Urinary bladder (tissue), 4 donors: ENCODE measurements around the gene TSPAN32. TPM values are rescaled to one million over a fixed set of nuclear protein-coding genes. Genes with fewer than 3 reads are reported as not detected.

Experiments
- DNase-seq: peaks from one replicate; pipeline ENCODE4 v3.0.0-alpha.2; 2015; ENCODE audit errors: extremely low spot score
- H3K27ac ChIP-seq: one replicate; pipeline ENCODE4 v1.5.1; 2013; ENCODE audit warnings: low read depth, mild to moderate bottlenecking, moderate library complexity
- H3K36me3 ChIP-seq: one replicate; pipeline ENCODE4 v1.6.1; 2013; ENCODE audit warnings: mild to moderate bottlenecking, moderate library complexity; ENCODE audit not compliant: insufficient read depth
- H3K4me1 ChIP-seq: one replicate; pipeline ENCODE4 v1.6.1; 2013; ENCODE audit warnings: mild to moderate bottlenecking, moderate library complexity; ENCODE audit not compliant: insufficient read depth
- H3K4me3 ChIP-seq: one replicate; pipeline ENCODE4 v1.5.1; 2013; ENCODE audit warnings: low read depth, low read length
- WGBS: extraction: QIAGEN DNeasy Blood & Tissue Kit; methylation state at CpG from one replicate; pipeline ENCODE4 v1.1.7; 2013; 5-methylcytosine and 5-hydroxymethylcytosine counted together
- polyA plus RNA-seq: library from polyadenylated mRNA; stranded (reverse); fragments of 200-250 nt; gene quantifications from one replicate; pipeline ENCODE4 v1.2.3, GENCODE V29; 2013
- total RNA-seq: library from RNA; depleted of rRNA; stranded (reverse); fragments of >200 nt; gene quantifications from one replicate; pipeline ENCODE4 v1.2.3, GENCODE V29; 2014
- donor health status: healthy with polysubstance abuse.
- donor health status: healthy.

Gene TSPAN32
- total and polyA plus RNA-seq, 2 donors, result 1.7 to 1.9 TPM

- DNase-seq, result no peak
- WGBS, result 73% methylated on average over 10 of the region's 10 CpGs
- no peaks in the 10 kb centered on the region for H3K36me3 ChIP-seq
Measured at GRCh38 chr11:2289859-2290258, 12.0 kb upstream of the TSPAN32 start.

DNA sequence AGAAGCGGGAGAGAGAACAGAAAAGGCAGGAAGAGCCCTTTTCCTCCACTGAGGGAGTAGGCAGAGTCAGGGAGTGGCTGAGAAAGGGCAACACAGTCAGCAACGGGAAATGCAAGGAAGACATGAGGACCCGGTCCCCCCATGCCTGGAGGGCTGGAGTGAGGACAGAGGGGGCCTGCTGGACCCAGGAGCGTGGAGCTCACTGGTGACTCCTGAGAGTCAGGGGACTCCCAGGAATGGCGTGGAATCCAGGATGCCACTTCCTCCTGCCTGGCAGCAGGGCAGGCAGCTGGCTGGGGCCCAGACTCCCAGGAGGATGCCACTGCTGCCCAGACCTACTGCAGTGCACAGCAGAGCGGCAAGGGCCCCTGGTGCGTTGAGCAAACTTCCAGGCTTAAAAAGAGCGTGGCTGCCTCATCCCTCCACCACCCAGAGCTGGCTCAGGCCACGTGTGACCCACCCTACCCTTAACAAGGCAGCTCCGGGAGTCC is 11.4 kb upstream of the TSPAN32 start:
- H3K36me3 ChIP-seq, result no peaks in the 10 kb centered on the region
- no peak overlapping the region for H3K27ac ChIP-seq
- 50% methylated on average over 10 of the region's 10 CpGs for WGBS
- no peaks in the 10 kb centered on the region for H3K4me1 ChIP-seq
- no peak overlapping the region for H3K4me3 ChIP-seq
- DNase-seq, result no peak

More at GRCh38 chr11:2289859-2290258, 12.0 kb upstream of the TSPAN32 start:
- H3K4me1 ChIP-seq, result no peaks in the 10 kb centered on the region
- no peak overlapping the region for H3K27ac ChIP-seq
- H3K4me3 ChIP-seq, result no peak overlapping the region

DNA sequence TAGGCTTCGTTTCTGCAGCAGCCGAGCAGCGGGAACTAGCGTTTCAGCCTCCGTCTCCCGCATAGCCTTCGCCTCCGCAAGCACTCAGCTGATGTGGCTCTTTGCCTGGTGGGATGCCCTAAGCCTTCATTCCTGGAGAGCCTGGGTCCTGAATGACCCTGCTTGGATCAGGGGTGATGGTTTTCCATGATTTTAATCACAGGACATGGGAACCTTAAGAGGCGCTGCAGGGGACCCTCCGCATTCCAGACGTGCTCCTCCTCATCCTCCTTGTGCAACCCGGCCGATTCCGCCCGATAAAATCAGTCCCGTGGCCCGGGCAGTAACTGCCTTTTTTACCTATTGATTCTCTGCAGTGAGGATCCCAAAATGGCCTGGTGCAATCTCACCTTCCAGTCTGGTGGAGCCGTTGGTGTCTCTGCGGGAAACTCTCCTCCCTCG is 8.3 kb upstream of the TSPAN32 start:
- Histone ChIP-seq H3K36me3 (no peaks in the 10 kb centered on the region), H3K4me1 (no peaks in the 10 kb centered on the region), H3K27ac (no peak overlapping the region), H3K4me3 (no peak overlapping the region)
- no peak for DNase-seq
- 85% methylated on average over 20 of the region's 20 CpGs for WGBS

GRCh38 chr11:2293984-2294925 is 7.6 kb upstream of the TSPAN32 start:
- WGBS, result 81% methylated on average over 27 of the region's 27 CpGs
- H3K27ac ChIP-seq, result no peak overlapping the region
- no peak for DNase-seq
- no peak overlapping the region for H3K4me3 ChIP-seq
- H3K36me3 ChIP-seq, result no peaks in the 10 kb centered on the region
- H3K4me1 ChIP-seq, result no peaks in the 10 kb centered on the region

DNA sequence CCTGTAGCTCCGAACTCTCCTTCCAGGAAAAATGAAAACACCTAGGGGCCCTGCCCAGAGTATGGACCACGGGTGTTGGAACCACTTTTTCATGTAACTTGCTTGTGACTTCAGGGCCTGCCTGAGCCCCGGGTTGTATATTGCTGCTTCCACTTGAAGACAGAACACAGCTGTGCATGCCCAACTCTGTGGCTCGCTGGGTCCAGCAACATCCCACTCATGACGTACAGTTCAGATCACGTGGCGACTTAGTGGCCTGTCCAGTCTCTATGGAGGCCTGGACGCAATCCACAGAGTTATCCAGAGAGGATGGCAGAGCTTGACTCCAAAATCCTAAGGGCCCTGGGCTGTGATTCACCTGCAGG is 6.9 kb upstream of the TSPAN32 start:
- no peaks in the 10 kb centered on the region for H3K4me1 ChIP-seq
- 79% methylated on average over 8 of the region's 8 CpGs for WGBS
- H3K27ac ChIP-seq, result no peak overlapping the region
- H3K36me3 ChIP-seq, result no peaks in the 10 kb centered on the region
- no peak for DNase-seq
- no peak overlapping the region for H3K4me3 ChIP-seq

- H3K4me1 ChIP-seq, result no peaks in the 10 kb centered on the region
- no peak for DNase-seq
- H3K4me3 ChIP-seq, result no peak overlapping the region
- H3K36me3 ChIP-seq, result no peaks in the 10 kb centered on the region
- WGBS, result 89% methylated on average over 17 of the region's 17 CpGs
- H3K27ac ChIP-seq, result no peak overlapping the region
Measured at GRCh38 chr11:2295971-2296912, 5.6 kb upstream of the TSPAN32 start.

DNA sequence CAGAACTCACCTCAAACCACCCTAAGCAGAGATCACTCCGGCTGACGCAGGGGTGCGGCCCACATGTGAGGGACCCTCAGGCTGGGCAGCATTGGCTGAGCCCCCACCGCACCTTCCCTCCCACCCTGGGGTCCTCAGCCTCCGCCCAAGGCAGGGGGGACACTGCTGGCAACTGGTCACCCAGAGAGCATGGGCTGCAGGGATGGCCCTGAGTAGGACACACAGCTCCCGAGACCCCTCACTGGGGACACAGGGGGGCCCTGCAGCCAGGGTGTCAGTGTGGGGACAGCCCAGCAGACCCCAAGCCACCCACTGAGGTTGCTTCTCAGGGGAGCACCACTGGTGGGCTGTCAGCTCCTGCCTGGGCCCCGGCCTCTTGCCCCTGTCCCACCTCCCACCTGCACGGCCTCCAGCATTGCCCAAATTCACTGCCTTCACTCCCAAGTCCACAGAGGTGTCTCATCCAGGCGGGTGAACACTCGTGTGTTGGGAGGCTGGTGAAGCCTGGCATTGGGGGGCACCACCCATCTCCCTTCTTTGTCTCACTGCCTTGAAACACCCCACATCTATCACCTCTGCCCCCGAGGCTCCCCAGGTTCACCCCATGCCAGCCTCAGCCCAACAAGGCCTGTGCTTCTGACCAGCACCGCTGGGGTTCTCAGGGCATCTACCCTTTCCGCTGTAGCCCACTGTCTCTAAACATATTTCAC is 4.7 kb upstream of the TSPAN32 start:
- no peak overlapping the region for H3K4me3 ChIP-seq
- H3K36me3 ChIP-seq, result no peaks in the 10 kb centered on the region
- H3K4me1 ChIP-seq, result no peaks in the 10 kb centered on the region
- WGBS, result 95% methylated on average over 13 of the region's 13 CpGs
- no peak for DNase-seq
- no peak overlapping the region for H3K27ac ChIP-seq

GRCh38 chr11:2297623-2298030 is 4.2 kb upstream of the TSPAN32 start:
- no peak for DNase-seq
- no peaks in the 10 kb centered on the region for H3K4me1 ChIP-seq
- 55% methylated on average over 1 of the region's 1 CpG for WGBS

DNA sequence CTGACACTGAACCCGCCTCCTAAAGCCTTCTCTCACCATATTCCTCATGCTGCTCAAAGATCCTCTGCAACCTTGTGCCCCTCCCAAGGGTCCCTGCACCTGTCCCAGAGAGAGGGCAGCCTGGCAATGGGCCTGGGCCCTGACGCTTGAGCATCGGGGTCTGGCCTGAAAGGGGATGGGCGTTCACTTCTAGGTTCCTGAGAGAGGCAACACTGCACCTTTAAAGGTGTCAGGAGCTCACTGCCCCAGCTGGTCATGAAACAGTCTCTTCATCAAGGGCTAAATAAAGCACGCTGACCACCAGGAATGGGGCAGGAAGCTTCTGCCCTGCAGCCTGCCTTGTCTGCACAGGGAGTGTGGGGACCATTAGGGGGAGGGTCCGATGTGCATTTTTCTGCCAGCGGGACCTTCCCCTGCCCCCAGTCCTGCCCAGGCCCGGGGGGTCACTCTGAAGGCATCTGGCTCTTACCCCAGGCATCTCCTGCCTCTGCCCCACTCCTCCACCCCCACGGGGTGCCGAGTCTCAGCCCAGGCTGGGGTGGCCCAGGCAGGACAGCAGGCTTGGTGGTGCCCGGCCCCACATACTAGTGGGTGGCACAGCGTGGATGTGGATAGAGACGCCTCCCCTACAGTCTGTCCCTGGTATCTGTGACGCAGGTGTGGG is 3.5 kb upstream of the TSPAN32 start:
- no peaks in the 10 kb centered on the region for H3K4me1 ChIP-seq
- no peak overlapping the region for H3K27ac ChIP-seq
- H3K4me3 ChIP-seq, result no peak overlapping the region
- H3K36me3 ChIP-seq, result no peaks in the 10 kb centered on the region
- 86% methylated on average over 14 of the region's 14 CpGs for WGBS
- no peak for DNase-seq

More at GRCh38 chr11:2297623-2298030, 4.2 kb upstream of the TSPAN32 start:
- H3K27ac ChIP-seq, result no peak overlapping the region
- H3K4me3 ChIP-seq, result no peak overlapping the region
- no peaks in the 10 kb centered on the region for H3K36me3 ChIP-seq

- Histone ChIP-seq H3K4me1 (no peaks in the 10 kb centered on the region), H3K4me3 (no peak overlapping the region), H3K27ac (no peak overlapping the region), H3K36me3 (no peaks in the 10 kb centered on the region)
- DNase-seq, result no peak
- whole genome bisulfite sequencing, result 71% methylated on average over 18 of the region's 18 CpGs
Measured at GRCh38 chr11:2298795-2299761, 2.7 kb upstream of the TSPAN32 start.

GRCh38 chr11:2299773-2300172 is 2.0 kb upstream of the TSPAN32 start:
- no peak overlapping the region for H3K27ac ChIP-seq
- H3K4me3 ChIP-seq, result no peak overlapping the region
- H3K4me1 ChIP-seq, result no peaks in the 10 kb centered on the region
- DNase-seq, result no peak
- no peaks in the 10 kb centered on the region for H3K36me3 ChIP-seq
- WGBS, result 82% methylated on average over 10 of the region's 10 CpGs
